IMR-90 (cell line): ENCODE data around the gene TBRG4. TPM values are rescaled to one million over a fixed set of nuclear protein-coding genes. Genes with fewer than 3 reads are reported as not detected.

Experiments used
- ATAC-seq: fragments of 200-7000 bp; cut with Tn5 transposase; 2 replicates; pipeline ENCODE4 v1.9.1; 2020; ENCODE audit warnings: low read depth, mild to moderate bottlenecking, moderate library complexity
- BruUV-seq: library from RNA; stranded (reverse); fragments of 400-500 nt; replicated peaks from 2 replicates; lab custom pipeline; 2021; lab: Mats Ljungman, UMichigan
- CTCF ChIA-PET: fragments of 300-600 bp; formaldehyde crosslinking; extraction: SDS; loops from one replicate; lab custom pipeline; 2021; ENCODE audit warnings: antibody characterized with exemption; lab: Yijun Ruan, JAX
- POLR2A ChIA-PET: fragments of 300-600 bp; sonication (Branson Sonifier 250); formaldehyde crosslinking; loops from one replicate; lab custom pipeline; 2022; ENCODE audit warnings: antibody characterized with exemption; ENCODE audit not compliant: unreplicated experiment; lab: Charles Lee
- DNase-seq: peaks from one replicate; pipeline ENCODE4 v3.0.0; 2013
- H2AFZ ChIP-seq: replicated peaks from 2 replicates; pipeline ENCODE3; 2013; ENCODE audit warnings: low read length, mild to moderate bottlenecking; ENCODE audit not compliant: poor library complexity
- H2AK5ac ChIP-seq: 2 replicates; pipeline ENCODE4 v1.6.1; 2013; ENCODE audit warnings: low read depth, low read length, inconsistent platforms
- H2AK9ac ChIP-seq: replicated peaks from 2 replicates; pipeline ENCODE3; 2013; ENCODE audit warnings: mild to moderate bottlenecking, low read depth, low read length, moderate library complexity; ENCODE audit not compliant: poor library complexity
- H2BK120ac ChIP-seq: 2 replicates; pipeline ENCODE4 v1.6.1; 2013; ENCODE audit warnings: low read depth, low read length, inconsistent platforms
- H2BK15ac ChIP-seq: 3 replicates; pipeline ENCODE4 v1.6.1; 2013; ENCODE audit warnings: low read depth, low read length, inconsistent platforms
- H2BK20ac ChIP-seq: 2 replicates; pipeline ENCODE4 v1.6.1; 2013; ENCODE audit warnings: low read depth, mild to moderate bottlenecking, inconsistent platforms, low read length, moderate library complexity
- H2BK5ac ChIP-seq: 2 replicates; pipeline ENCODE4 v1.6.1; 2013; ENCODE audit warnings: mild to moderate bottlenecking, low read depth, low read length, inconsistent platforms; ENCODE audit not compliant: poor library complexity, severe bottlenecking
- H3K14ac ChIP-seq: replicated peaks from 2 replicates; pipeline ENCODE4 v1.6.1; 2013; ENCODE audit warnings: low read depth, low read length, inconsistent platforms
- H3K18ac ChIP-seq: 2 replicates; pipeline ENCODE4 v1.6.1; 2013; ENCODE audit warnings: low read depth, low read length, control low read depth
- H3K23ac ChIP-seq: 2 replicates; pipeline ENCODE4 v1.6.1; 2013; ENCODE audit warnings: low read depth, low read length, inconsistent platforms
- H3K27ac ChIP-seq: 2 replicates; pipeline ENCODE4 v1.5.1; 2013; ENCODE audit warnings: mild to moderate bottlenecking, control low read depth, low read length; ENCODE audit not compliant: insufficient read depth
- H3K27me3 ChIP-seq: 2 replicates; pipeline ENCODE4 v1.6.1; 2013; ENCODE audit warnings: low read length; ENCODE audit not compliant: control insufficient read depth, insufficient read depth
- H3K36me3 ChIP-seq: 2 replicates; pipeline ENCODE4 v1.6.1; 2013; ENCODE audit warnings: low read length, mixed read lengths; ENCODE audit not compliant: control insufficient read depth, insufficient read depth
- H3K4ac ChIP-seq: 2 replicates; pipeline ENCODE4 v1.6.1; 2013; ENCODE audit warnings: low read depth, low read length, inconsistent platforms
- H3K4me1 ChIP-seq: 2 replicates; pipeline ENCODE4 v1.6.1; 2013; ENCODE audit warnings: low read length, mixed read lengths; ENCODE audit not compliant: control insufficient read depth, insufficient read depth
- H3K4me2 ChIP-seq: 2 replicates; pipeline ENCODE4 v1.6.1; 2013; ENCODE audit warnings: low read depth, mild to moderate bottlenecking, control low read depth, low read length, moderate library complexity
- H3K4me3 ChIP-seq: 2 replicates; pipeline ENCODE4 v1.5.1; 2013; ENCODE audit warnings: low read depth, mild to moderate bottlenecking, control low read depth, low read length, moderate library complexity; ENCODE audit not compliant: insufficient read depth
- H3K56ac ChIP-seq: 2 replicates; pipeline ENCODE4 v1.6.1; 2013; ENCODE audit warnings: low read length, inconsistent platforms; ENCODE audit not compliant: insufficient read depth; ENCODE audit errors: extremely low read depth
- H3K79me1 ChIP-seq, 2 experiments: 2 replicates each; pipeline ENCODE4 v1.6.1; 2013; ENCODE audit warnings: low read length in 2 of 2, inconsistent platforms in 1 of 2, low read depth in 1 of 2
- H3K9ac ChIP-seq: 2 replicates; pipeline ENCODE4 v1.6.1; 2013; ENCODE audit warnings: low read depth, low read length, control low read depth
- H3K9me1 ChIP-seq: 2 replicates; pipeline ENCODE4 v1.6.1; 2013; ENCODE audit warnings: low read length, inconsistent platforms; ENCODE audit not compliant: insufficient read depth
- H3K9me3 ChIP-seq: 2 replicates; pipeline ENCODE4 v1.6.1; 2013; ENCODE audit warnings: low read length; ENCODE audit not compliant: control insufficient read depth, insufficient read depth
- H4K20me1 ChIP-seq: 2 replicates; pipeline ENCODE4 v1.6.1; 2013; ENCODE audit warnings: low read length, inconsistent platforms; ENCODE audit not compliant: insufficient read depth
- H4K5ac ChIP-seq: 2 replicates; pipeline ENCODE4 v1.6.1; 2013; ENCODE audit warnings: mild to moderate bottlenecking, low read depth, low read length, control low read depth
- H4K8ac ChIP-seq, 2 experiments: 2 replicates each; pipeline ENCODE4 v1.6.1; 2013; ENCODE audit warnings: low read depth in 2 of 2, low read length in 2 of 2, control low read depth in 1 of 2, inconsistent platforms in 1 of 2
- H4K91ac ChIP-seq: 2 replicates; pipeline ENCODE4 v1.6.1; 2013; ENCODE audit warnings: low read depth, low read length, inconsistent platforms; ENCODE audit not compliant: insufficient read depth
- BHLHE40 ChIP-seq: fragments of 150-350 bp; IDR thresholded peaks from 2 replicates; pipeline ENCODE4 v1.6.1; 2016; ENCODE audit warnings: mild to moderate bottlenecking, low read depth, low read length
- CTCF ChIP-seq: conservative IDR thresholded peaks from 2 replicates; pipeline ENCODE4 v1.5.1; 2012; ENCODE audit warnings: mild to moderate bottlenecking, low read depth, low read length, improper control_type of control experiment
- MXI1 ChIP-seq: IDR thresholded peaks from 2 replicates; pipeline ENCODE4 v1.6.1; 2012; ENCODE audit warnings: low read depth, mild to moderate bottlenecking, low read length, moderate library complexity, borderline replicate concordance
- NFE2L2 ChIP-seq: fragments of 150-350 bp; IDR thresholded peaks from 2 replicates; pipeline ENCODE4 v1.6.1; 2016; ENCODE audit warnings: low read depth, mild to moderate bottlenecking, low read length
- RAD21 ChIP-seq: IDR thresholded peaks from 2 replicates; pipeline ENCODE4 v1.6.1; 2012; ENCODE audit warnings: low read length, improper control_type of control experiment
- RCOR1 ChIP-seq: IDR thresholded peaks from 2 replicates; pipeline ENCODE4 v1.6.1; 2012; ENCODE audit warnings: mild to moderate bottlenecking, low read length, improper control_type of control experiment; ENCODE audit not compliant: insufficient replicate concordance
- SMC3 ChIP-seq: fragments of 150-350 bp; IDR thresholded peaks from 2 replicates; pipeline ENCODE4 v1.6.1; 2016; ENCODE audit warnings: low read depth, mild to moderate bottlenecking, antibody characterized with exemption, low read length, moderate library complexity
- WGBS, 2 experiments: methylation state at CpG; one replicate each; pipeline versions ENCODE4 v1.1.5 to v1.1.7; 2013; ENCODE audit warnings: missing lambda C conversion rate in 2 of 2; ENCODE audit not compliant: insufficient read length in 1 of 2; ENCODE audit errors: extremely low coverage in 2 of 2; 5-methylcytosine and 5-hydroxymethylcytosine counted together
- dilution Hi-C: fragments of 300-500 bp; cut with HindIII; formaldehyde crosslinking; loops from one replicate; pipeline ENCODE4 v1.14.3; 2018; ENCODE audit warnings: low sequenced_read_pairs; ENCODE audit not compliant: unreplicated experiment
- in situ Hi-C: fragments of 300-500 bp; cut with MboI; formaldehyde crosslinking; loops from 3 replicates; pipeline ENCODE4 v1.14.3; 2019; ENCODE audit warnings: low sequenced_read_pairs, inconsistent platforms, mixed read lengths
- intact Hi-C: fragments of 100-400 bp; cut with micrococcal nuclease; formaldehyde crosslinking; loops from 2 replicates; pipeline ENCODE4 v1.10.0; 2022
- polyA plus RNA-seq, 3 experiments: library from polyadenylated mRNA; depleted of rRNA; stranded (reverse); fragments of >200 nt; gene quantifications; 2 replicates each; pipeline ENCODE4 v1.2.3, GENCODE V29; 2012; ENCODE audit warnings: low replicate concordance in 1 of 3
- total RNA-seq: library from RNA; depleted of rRNA; stranded (reverse); fragments of >200 nt; gene quantifications from 2 replicates; pipeline ENCODE4 v1.2.3, GENCODE V29; 2012

Gene TBRG4
- total and polyA plus RNA-seq, 2 of the 4 experiments (the other 2 are of a cell fraction): 71.6 to 77.6 TPM

GRCh38 chr7:45150199-45150598 is 38.7 kb upstream of the TBRG4 start:
- Histone ChIP-seq H3K9ac (no peak overlapping the region), H2BK15ac (no peak overlapping the region), H3K23ac (no peak overlapping the region), H3K36me3 (no peaks in the 10 kb centered on the region), H3K9me3 (no peaks in the 10 kb centered on the region), H4K91ac (no peak overlapping the region), H2AK9ac (no peak overlapping the region), H2AK5ac (no peak overlapping the region), H3K27ac (no peak overlapping the region), H4K20me1 (no peaks in the 10 kb centered on the region), H3K14ac (no peak overlapping the region), H2BK5ac (no peak overlapping the region), H3K56ac (no peak overlapping the region), H3K4me1 (no peaks in the 10 kb centered on the region), H4K8ac (no peak overlapping the region), H3K4me2 (no peak overlapping the region), H3K9me1 (no peaks in the 10 kb centered on the region), H2BK20ac (no peak overlapping the region), H2BK120ac (no peak overlapping the region), H3K18ac (no peak overlapping the region), H3K79me1 (no peaks in the 10 kb centered on the region), H4K5ac (no peak overlapping the region), H3K4ac (no peak overlapping the region), H3K4me3 (no peak overlapping the region), H3K27me3 (peaks cover 54% of the 10 kb centered on the region), H2AFZ (no peak overlapping the region)
- ATAC-seq: no peak
- dilution Hi-C loops (no loop called here), intact Hi-C loops (no loop called here), in situ Hi-C loops (loop anchor here (5.0 to 10.0 kb wide), 2 partner anchors 102 to 705 kb away; no protein-coding TSS in a partner anchor)
- POLR2A ChIA-PET: no interaction called here
- no peak for TF ChIP-seq CTCF
- no peak for TF ChIP-seq RCOR1
- no peak for TF ChIP-seq MXI1
- TF ChIP-seq NFE2L2: no peak
- TF ChIP-seq BHLHE40: no peak
- TF ChIP-seq RAD21: no peak
- no peak for TF ChIP-seq SMC3
- DNase-seq: no peak
- BruUV-seq: no TSS peak
- CTCF ChIA-PET: no interaction called here
- WGBS, 2 experiments: 80% methylated on average over 1 of the region's 11 CpGs; no CpG with 5 or more reads in 1 of the 2 experiments
